Panc1 (cell line): Measurements from ENCODE around the gene EFNA5.

Experiments
- SIN3A ChIP-seq: IDR thresholded peaks from 2 replicates; pipeline ENCODE4 v1.6.1; 2012; ENCODE audit warnings: low read depth, mild to moderate bottlenecking, low read length, moderate library complexity, borderline replicate concordance; ENCODE audit not compliant: insufficient read depth
- TF ChIP-seq, protein P1 (sequence below): fragments of 450-650 bp; IDR thresholded peaks from 2 replicates; pipeline ENCODE4 v1.5.1; 2017; ENCODE audit warnings: mild to moderate bottlenecking

DNA sequence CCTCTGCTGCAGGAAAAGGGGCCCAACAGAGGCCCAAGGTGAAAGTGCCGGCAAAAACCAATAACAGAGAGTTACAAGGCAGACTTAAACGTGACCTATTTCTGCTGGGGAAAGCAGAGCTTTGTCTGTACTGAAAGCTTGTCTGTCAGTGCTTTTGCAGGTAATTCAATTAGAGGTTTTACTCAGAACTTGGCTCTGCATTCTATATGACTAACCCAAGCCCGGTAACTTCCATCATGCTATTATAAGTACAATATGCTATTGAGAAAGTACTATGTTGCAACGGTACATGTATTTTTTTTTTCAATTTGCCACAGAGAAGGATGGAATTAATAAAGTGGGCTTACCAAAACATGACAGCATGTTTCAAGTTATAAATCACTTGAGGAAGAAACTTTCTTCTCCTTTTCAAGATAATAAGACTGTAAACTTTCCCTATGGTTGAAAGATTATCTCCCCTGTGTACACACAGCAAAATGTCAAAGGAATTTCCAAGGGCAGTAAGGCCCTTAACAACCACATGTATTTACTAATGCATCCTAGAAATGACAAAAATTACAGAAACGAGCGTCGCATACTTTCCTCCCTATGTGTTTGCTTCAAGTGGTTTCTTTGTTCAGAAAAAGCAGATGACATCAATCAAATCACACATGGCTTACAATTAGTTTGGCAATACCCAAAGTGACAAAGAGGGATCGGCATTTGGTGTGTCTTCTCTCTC lies 282.4 kb downstream of the EFNA5 start:
- TF ChIP-seq, protein P1, sequence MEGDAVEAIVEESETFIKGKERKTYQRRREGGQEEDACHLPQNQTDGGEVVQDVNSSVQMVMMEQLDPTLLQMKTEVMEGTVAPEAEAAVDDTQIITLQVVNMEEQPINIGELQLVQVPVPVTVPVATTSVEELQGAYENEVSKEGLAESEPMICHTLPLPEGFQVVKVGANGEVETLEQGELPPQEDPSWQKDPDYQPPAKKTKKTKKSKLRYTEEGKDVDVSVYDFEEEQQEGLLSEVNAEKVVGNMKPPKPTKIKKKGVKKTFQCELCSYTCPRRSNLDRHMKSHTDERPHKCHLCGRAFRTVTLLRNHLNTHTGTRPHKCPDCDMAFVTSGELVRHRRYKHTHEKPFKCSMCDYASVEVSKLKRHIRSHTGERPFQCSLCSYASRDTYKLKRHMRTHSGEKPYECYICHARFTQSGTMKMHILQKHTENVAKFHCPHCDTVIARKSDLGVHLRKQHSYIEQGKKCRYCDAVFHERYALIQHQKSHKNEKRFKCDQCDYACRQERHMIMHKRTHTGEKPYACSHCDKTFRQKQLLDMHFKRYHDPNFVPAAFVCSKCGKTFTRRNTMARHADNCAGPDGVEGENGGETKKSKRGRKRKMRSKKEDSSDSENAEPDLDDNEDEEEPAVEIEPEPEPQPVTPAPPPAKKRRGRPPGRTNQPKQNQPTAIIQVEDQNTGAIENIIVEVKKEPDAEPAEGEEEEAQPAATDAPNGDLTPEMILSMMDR: no peak
- no peak for TF ChIP-seq SIN3A
